GM18520 (cell line): Measurements from ENCODE around the gene EPAS1.

Experiments
- ATAC-seq: cut with Tn5 transposase; IDR thresholded peaks from one replicate; pipeline ENCODE4 v1.9.1; 2021; ENCODE audit not compliant: unreplicated experiment

The EPAS1 gene

DNA sequence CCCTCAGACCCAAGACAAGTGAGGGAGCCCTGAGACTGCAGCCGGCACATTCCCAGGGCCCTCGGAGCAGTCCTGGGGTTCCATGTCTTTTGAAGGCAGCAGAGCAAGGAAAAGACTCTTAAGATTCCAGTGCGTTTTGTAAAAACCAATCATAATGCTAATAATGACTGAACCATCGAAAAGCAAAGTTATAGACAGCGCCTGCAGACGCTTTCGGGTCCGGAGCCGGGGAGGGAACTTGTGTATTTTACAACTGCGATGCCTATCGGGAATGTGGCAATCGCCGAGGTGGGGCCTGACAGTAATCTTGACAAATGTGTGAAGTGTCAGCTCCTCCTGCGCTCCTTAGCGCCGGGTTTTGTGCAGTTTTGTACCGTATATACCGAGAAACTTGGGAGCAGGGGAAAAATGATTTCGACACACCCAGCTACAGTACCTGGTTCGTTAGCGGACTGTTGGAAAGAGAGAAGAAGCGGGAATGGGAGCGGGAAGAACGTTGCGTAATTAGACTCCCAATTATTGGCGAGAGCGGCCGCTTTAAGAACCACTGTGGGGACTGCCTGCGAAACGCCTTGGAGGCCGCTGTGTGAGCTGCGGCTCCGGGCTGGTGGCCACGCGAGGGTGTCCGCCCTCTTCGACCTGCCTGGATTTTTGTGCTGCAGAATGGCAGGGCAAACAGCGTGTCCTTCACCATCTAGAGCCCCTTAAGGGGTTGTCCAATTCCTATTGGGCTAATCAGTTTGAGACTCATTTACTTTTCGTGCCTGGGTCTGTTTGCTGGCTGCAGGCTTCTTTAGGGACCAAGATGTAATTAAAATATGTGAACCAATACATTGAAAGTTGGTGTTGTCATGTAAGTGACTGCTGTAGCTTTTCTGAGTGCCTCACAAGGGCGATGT lies 2.4 kb downstream of the EPAS1 start:
- no peak for ATAC-seq

DNA sequence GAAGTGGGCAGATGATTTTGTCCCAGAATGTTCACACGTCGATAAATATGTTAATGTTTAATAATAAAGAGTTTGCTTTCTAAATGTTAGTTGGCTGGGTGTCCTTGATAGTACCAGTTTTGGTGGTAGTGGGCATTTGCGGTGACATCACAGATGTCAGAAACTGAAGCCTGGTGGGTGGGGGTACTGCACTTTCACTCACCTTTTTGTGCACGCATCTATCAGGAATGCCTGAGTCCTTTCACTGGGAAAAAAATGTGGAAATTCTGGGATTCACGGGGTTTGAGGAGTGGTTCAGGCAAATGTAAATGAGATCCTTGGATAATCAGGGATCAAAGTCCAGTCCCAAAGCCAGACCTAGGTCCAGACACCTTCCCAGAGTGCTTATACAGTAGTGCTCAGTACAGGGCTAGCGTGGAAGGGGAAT lies 3.2 kb downstream of the EPAS1 start:
- ATAC-seq = no peak

DNA sequence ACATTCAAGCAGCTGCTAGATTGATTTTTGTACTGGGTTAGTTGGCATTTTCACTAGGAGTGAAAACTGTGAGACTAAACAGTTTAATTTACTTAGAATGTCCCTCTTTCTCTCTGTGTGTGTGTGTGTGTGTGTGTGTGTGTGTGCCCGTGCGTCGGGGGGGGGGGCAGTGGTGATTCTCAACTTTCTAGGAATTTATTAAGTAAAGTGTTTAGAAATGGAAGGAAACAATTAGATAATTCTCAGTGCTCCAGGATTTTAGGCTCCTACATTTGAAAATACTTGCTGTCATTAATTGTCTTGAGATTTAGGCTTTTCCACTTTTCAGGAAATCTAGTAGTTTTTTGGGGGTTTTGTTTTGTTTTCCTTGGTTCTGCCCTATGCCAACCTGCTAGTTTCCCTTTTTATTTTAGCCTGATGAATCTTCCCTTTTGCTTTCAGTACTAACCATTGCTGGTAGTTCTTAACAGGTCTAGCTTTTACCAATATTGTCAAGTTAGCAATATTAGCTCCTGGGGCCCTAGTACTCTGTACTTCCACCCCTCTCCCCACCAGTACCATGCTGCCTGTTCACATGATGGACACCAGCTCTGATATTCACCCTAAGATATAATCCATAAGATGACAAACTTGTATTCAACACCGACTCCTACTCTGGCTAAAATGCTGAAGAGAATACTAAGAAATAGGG lies 4.9 kb downstream of the EPAS1 start:
- no peak for ATAC-seq

DNA sequence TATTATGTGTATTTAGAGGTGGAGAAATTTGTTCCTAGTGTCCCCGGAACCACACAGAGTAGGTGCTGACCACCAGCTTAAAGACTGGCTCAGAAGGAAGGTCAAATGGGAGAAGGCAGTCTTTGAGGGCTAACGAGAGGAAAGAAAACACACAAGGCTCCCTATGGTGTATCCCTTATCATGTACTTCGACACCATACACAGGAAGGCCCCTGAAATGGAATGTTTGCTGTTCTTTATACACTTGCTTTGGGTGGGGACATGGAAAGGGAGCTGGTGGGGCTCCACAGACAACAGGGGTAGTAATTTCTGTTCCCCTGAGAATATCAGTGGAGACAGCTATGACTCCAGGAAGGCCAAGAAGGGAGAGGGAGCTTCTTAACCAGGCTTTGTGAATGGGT lies 6.0 kb downstream of the EPAS1 start:
- no peak for ATAC-seq

DNA sequence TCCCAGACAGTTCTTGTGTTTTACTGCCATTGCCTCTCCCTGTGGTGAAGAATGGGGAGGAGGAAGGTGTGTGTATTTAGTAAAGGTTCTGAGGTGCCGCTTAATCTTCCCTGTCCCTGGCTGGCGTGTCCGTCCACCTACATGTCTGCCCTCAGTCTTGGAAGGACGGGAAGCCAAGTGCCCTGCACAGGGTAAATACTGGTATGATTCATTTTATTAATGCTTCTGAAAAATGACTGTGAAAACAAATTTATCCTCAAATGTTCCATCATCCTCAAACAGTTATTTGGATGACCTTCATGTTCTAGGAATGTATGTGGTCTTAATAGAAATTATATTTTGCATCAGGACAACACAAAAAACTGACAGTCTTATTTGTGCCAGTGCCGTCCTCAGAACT lies 6.6 kb downstream of the EPAS1 start:
- ATAC-seq = no peak

DNA sequence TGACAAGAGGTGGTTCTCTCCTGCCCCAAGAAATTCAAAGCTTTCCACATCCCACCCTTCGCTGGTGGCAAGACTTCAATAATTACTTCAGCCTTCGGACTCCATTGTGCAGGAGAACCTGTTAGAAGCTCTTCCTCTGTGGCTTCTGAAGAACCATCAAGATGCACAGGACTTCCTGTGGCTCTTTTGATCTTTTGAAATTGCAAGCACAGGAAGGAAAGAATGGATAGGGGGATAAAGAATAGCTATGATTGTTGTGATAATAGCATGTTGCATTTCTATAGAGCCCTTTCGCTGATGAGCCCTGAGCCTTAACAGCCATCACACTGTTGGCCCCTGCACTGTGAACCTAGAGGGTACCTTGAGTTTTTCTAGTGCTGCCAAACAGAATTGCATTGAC lies 7.4 kb downstream of the EPAS1 start:
- no peak for ATAC-seq

DNA sequence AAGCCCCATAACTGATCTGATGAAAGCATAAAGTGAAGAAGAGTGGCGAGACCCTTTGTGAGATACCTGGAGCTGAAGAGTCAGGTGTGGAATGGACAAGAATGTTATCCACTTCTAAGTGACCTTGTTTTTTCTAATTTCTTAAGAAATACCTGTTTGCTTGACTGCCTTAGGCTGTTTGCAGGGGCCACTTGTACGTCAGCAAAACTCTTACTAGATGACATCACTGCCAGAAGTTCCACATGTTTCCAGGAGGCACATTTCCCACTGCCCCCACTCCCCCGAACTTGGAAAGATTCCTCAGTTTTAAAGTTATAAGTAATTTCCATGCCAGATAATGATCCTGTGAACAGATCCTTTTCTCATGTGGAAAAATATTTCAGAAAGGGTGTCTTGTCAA lies 8.0 kb downstream of the EPAS1 start:
- ATAC-seq = no peak

DNA sequence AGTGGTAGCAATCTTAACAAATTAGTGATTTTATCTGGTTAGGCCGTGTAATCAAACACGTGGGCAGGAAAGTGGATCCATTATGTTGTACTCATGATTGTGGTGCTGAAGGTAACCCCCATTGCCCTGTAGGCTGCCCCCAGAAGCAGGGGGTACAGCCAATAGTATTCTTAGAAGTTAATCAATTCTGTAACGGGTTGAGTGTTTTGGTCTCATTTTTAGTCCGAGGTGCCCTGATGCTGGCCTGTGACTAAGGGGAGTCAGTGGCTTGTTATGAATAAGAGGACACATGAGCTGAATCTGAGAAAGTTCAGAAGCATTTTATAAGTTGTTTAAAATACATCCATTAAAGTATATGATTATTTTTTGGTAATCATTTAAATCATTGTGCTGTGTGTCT lies 8.6 kb downstream of the EPAS1 start:
- ATAC-seq = no peak

DNA sequence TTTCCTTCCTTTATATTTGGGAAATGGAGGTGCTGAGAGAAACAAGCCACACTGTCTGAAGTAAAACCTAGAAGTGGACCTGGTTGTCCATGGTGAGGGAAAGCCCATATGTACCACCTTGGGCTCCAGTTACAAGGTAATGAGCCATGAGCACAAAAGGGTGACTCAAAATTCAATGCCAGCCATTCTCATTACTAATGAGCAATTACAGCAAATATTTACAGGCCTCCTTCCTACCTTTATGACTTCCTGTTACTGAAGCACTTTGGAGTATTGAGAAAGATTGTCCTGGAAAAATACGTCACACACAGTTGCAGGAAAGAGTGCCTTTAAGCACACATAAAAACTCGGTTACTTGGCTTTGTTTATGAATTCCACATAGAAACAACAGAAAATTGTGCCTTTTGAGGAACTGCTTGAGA lies 9.1 kb downstream of the EPAS1 start:
- no peak for ATAC-seq

DNA sequence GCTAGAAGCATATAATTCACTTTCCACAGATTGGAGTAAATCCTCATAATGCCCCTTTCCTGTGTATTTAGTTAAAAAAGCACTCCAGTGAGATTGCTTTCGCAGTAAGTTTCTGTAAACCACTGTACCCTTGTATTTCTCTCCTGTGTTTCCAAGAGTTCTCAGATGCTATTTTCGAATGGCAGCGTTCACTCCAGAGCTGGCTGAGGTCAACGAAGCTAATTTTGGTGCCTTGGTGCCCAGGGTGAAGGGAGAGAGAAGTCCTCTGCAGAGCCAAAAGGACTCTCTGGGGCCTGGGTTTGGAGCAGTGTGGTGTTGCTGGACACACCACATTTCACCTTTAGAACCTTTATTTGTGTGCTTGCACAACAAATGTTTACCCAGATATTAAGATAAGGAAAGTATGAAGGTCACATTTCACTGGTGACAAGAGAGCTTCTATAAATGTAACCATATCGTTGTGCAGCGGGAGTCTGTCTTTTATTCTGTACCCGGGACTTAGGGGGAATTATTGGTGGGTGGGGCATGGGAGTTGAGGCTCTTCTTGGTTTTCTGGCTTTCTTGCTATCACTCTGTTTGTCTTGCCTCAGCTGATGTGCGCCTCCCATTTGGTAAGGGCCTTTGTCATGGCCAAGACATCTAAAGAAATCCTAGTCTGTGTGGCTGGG lies 9.9 kb downstream of the EPAS1 start:
- ATAC-seq = no peak

DNA sequence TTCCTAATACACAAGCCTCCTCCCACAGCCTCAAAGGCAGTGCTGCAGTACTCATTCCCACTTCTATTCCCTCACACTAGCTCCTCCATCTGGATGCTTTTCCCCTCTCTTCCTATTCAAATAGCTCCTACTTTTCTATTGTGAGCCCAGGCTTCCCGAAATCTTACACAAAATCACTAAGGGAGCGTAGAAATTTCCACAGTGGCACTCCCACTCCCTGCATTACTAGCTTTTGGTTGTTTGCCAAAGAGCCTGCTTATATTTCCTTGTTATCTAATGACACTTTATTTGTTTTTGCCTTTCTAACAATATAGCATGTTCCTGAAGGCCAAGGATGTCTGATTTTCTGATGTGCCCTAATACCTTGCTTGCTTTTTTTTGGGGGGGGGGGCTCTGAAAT lies 10.9 kb downstream of the EPAS1 start:
- no peak for ATAC-seq

DNA sequence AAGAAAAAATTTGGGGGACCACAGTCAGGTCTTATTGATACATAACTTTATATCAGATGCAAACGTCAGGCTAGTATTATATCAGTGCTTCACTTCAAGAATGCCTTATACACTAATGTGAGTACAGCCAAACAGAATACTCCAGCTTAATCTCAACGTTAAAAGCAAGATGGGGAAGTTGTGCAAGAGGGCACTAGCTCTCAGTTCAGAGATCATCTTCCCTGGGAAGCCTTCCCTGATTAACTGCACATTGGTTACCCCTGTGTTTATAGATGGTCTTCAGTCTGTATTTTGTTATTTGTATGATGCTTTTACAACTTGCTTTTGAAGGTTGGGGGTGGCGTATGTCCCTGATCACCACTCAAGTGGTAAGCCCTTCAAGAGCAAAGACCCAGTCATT lies 11.4 kb downstream of the EPAS1 start:
- no peak for ATAC-seq

DNA sequence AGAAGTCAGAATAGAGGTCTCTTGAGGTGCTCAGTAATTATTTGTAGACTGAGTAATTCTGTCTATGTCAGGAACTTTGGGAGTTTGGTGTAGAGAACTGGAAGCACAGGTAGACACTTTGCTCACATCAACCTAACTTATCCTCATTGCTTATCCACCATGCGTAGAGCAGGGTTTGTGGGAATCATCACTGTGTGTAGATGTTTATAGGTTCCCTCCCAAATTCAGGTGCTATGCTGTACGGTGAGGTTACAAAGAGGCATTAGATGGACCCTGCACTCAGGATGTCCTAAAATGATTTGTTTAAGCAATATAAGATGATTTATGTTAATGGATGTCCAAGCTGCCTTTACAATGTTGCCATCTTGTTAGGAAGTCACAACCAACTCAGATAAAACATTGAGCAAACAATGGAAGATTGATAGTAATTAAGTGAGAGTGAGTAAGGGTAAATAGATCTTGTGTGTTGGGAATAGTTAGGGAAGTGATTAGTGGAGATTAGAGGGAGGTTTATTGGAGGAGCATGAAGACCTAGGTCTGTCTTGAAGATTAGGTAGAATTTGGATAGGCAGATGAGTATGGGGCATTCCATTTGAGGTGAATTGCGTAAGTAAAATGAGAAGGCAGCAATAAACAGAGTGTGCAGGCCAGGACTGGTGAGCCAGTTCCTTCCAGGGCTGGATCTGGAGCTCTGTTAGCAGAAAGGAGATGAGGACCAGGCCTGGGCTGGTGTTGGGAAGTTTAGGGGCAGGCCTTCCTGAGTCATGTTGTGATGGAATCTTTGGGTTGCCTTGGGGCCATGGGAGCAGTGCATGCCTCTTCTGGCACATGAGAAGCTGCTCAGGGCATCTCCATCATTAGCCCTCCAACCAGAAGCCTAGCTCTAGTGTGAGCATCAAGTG lies 12.1 kb downstream of the EPAS1 start:
- ATAC-seq = no peak

DNA sequence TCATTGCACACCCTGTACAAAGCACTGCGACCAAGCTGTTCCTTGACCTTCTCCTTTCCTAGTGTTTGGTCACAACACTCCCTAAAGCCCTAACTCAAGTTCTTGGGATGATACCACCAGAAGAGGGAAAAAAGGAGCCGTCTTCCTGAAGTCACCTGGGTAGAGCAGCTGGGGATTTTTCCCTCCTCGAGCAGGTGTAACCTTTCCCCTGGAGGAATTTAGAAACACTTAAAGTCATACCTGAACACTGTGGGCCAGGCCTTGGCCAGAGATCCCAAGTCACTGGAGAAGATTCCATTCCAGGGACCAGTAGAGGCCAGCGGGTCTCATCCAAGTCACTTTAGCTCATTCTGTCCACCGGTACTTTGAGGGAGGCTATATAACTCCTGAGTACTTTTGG lies 13.2 kb downstream of the EPAS1 start:
- ATAC-seq = no peak

DNA sequence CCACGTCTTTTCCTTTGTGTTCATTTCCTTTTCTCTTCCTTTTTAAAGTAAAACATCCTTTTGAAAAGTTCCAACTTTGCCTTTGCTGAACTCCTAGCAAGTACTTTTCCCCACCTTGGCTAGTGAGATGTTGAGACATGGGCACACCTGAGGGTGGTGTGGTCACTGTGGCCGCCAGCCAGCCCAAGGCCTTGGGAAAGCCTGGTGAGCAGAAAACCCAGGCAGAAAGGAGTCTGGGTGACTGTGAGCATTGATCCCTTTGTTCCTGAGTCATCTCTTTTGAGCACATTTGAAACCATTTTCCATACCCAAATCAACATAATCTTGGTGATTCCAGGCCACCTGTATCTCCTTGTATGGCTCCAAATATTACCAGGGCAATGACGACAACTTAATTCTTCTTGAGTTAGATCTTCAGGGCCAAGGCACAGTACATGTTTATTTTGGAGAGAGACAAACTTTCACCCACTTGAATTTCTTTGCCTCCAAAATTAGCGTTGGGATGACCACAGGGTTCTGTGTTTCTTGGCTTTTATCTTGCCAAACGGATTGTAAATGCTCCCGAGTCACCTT lies 14.5 kb downstream of the EPAS1 start:
- ATAC-seq = no peak

DNA sequence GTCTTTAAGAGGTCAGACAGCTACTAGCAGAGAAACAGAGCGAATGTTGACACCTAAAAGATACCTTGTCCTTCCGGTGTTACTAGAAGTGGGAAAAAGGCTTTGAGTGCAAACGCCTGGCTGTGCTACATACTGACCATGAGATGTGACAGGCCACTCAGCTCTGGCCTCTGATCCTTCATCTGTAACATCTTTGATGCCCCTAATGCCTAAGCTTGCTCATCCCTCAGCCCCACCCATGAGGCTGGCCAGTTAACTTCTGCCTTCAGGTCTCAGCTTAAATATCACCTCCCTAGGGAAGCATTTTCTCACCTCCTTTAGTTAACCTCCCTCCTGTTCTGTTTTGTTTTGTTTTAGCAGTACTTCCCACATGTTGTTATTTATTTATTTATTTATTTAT lies 15.9 kb downstream of the EPAS1 start:
- no peak for ATAC-seq

DNA sequence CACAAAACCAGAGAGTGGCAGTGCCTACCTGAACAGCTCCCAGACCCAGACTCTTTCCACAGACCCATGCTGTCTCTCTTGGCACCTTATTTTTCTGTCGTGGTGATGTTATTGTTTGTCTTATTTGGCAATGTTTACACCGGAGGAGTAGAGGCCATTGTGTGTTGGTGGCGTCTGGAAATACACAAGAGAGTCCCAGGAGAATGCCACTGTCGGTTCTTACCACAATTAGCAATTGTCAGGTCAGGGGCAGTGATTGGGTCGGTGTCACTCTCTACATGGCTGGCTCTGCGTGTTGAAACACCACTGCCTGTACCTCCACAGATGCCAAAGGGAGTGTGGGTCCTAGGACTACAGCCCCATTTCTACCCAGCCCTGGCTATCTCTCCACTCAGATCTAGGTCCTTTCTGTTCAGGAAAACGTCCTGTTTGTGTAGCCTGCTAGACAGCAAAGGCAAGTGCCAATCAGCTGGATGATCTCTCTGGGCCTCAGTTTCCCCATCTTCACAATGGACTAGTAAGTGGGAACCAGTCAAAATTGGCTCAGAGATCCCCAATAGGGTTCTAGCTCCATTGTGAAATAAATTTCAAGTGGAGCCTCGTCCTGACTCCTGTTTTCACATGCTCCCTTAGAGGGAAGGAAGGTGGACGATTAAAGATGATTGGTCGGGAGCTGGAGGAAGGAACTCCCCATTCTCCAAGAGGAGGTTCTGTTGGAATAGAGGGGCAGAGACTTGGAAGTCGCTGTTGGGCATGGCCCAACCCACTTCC lies 17.0 kb downstream of the EPAS1 start:
- ATAC-seq = no peak

DNA sequence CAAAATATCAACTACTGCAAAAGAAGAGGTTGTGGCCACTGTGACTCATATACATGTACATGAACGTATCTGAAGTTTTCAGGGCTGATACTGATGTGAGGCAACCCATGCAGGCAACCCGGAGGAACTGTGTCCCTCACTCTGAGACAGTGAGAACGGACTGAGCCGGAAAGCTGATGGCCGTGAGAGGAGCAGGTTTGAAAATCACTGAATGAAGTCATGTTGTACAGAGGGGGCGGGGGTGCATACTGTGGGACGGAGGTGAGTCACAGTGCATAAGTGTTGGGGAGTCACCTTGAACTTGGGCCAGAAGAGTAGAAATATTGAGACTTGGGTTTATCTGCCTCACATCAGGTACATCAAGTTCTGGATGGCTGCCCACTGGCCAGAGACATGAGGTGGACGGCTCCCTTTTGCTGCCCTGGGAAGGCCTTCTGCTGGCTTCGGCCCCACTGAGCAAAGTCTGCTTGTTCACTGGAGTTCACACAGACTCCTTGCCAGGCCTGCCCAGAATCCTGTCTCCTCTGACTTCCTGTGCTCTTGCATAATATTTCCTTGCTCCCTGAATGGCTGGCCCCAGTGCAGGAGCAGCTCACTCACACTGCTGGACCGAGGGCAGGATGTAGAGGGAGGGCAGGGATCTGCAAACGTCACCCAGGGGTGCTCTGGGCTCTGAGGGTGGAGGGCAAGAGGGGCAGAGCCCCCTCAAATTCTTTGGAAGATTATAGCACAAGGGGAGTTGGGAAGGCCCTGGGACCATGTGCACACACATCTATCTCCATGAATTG lies 18.1 kb downstream of the EPAS1 start:
- no peak for ATAC-seq

DNA sequence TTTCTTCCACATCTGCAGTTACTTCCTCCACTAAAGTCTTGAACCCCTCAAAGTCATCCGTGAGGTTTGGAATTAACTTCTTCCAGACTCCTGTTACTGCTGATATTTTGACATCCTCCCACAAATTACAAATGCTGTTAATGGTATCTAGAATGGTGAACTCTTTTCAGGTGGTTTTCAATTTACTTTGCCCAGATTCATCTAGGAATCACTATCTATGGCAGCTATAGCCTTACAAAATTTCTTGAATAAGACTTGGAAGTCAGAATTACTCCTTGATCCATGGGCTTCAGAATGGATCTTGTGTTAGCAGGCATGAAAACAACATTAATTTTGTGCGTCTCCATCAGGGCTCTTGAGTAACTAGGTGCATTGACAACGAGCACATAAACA lies 19.9 kb downstream of the EPAS1 start:
- ATAC-seq = no peak
